ENCODE results near the gene CCNY. TPM values are rescaled to one million over a fixed set of nuclear protein-coding genes. Genes with fewer than 3 reads are reported as not detected.

The CCNY gene
- polyA plus RNA-seq, 1 experiment = 39.0 TPM

DNA sequence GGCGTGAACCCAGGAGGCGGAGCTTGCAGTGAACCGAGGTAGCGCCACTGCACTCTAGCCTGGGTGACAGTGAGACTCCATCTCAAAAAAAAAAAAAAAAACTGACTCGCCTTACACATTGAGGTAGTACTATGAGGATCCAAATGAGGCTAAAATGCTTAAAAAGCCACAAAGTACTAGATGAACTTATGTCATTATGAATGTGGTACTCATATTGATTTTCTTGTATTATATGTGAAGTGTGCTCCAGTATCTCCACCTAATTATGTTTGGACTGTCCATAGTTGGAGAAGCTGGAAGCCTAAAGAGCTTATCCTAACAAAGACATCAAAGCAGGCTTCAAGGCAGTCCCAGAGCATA lies 9.1 kb downstream of the CCNY start:
- H3K4me3 ChIP-seq (ENCODE audit: low read depth, low read length) = no peak overlapping the region
- DNase-seq (ENCODE audit: low read depth) = no peak
- ChIA-PET CTCF (interaction anchor here (0.6 kb wide), 1 partner anchor 94 kb away, joined by 3 read pairs; no protein-coding TSS in a partner anchor), POLR2A (no interaction called here)
- H3K27me3 ChIP-seq (ENCODE audit: control insufficient read depth, insufficient read depth, low read length) = no peaks in the 10 kb centered on the region
- H3K36me3 ChIP-seq (ENCODE audit: control insufficient read depth, insufficient read depth, low read length) = no peaks in the 10 kb centered on the region; the same call in 1 of the 2 replicates
- TF ChIP-seq, protein P1, sequence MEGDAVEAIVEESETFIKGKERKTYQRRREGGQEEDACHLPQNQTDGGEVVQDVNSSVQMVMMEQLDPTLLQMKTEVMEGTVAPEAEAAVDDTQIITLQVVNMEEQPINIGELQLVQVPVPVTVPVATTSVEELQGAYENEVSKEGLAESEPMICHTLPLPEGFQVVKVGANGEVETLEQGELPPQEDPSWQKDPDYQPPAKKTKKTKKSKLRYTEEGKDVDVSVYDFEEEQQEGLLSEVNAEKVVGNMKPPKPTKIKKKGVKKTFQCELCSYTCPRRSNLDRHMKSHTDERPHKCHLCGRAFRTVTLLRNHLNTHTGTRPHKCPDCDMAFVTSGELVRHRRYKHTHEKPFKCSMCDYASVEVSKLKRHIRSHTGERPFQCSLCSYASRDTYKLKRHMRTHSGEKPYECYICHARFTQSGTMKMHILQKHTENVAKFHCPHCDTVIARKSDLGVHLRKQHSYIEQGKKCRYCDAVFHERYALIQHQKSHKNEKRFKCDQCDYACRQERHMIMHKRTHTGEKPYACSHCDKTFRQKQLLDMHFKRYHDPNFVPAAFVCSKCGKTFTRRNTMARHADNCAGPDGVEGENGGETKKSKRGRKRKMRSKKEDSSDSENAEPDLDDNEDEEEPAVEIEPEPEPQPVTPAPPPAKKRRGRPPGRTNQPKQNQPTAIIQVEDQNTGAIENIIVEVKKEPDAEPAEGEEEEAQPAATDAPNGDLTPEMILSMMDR (IDR thresholded peaks at IDR 0.05; ENCODE audit: insufficient read depth, low read depth, low read length) = no peak

DNA sequence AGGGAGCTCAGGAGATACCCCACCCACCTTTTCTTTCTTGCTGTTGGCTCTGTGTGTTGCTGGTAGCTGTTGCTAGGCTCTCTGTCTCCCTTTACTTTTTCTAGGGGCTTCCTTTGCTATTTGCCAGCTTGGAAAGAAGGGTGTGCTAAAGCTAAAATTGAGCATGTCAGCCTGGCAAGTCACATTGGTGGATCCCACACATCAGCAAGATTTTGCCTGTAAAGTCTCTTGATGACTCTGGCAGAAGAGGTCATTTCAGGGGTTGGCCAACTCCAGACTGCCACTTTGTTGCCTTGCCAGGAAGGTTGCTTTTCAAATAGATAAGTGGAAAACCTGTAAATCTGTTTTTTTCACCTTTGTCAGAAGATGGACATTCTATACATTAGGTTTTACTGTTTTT lies 9.9 kb downstream of the CCNY start:
- Histone ChIP-seq H3K36me3 (ENCODE audit: control insufficient read depth, insufficient read depth, low read length) (no peaks in the 10 kb centered on the region; the same call in 1 of the 2 replicates), H3K27me3 (ENCODE audit: control insufficient read depth, insufficient read depth, low read length) (no peaks in the 10 kb centered on the region), H3K4me3 (ENCODE audit: low read depth, low read length) (no peak overlapping the region)
- ChIA-PET CTCF (interaction anchor here (0.6 to 1.4 kb wide), 4 partner anchors 12 to 150 kb away, joined by 3 to 5 read pairs (median 3); no protein-coding TSS in a partner anchor), POLR2A (no interaction called here)
- no peak for DNase-seq (ENCODE audit: low read depth)
- TF ChIP-seq, protein P1 (IDR thresholded peaks at IDR 0.05; ENCODE audit: insufficient read depth, low read depth, low read length) = no peak

DNA sequence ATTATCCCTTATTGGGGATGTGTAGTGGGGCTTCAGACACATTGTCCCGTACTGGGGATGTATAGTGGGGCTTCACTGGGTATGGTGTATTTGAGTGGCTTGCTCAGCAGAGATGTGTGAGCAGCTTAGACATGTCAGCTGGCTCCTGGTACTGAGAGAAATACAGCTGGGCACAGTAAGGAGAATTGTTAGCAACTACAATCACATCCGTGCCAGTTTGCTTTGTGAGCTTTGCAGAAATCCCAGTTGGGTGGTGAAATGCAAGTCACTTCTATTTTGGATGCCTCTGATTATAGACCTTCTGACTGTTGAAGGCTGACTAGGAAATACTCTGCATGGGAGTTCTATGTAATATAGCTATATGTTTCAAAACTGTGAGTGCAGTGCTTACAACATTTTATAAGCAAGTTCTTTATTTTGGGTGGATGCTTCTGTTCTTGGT lies 10.8 kb downstream of the CCNY start:
- ChIA-PET CTCF (interaction anchor here (0.9 to 1.4 kb wide), 3 partner anchors 11 to 151 kb away, joined by 3 to 5 read pairs (median 4); no protein-coding TSS in a partner anchor), POLR2A (no interaction called here)

DNA sequence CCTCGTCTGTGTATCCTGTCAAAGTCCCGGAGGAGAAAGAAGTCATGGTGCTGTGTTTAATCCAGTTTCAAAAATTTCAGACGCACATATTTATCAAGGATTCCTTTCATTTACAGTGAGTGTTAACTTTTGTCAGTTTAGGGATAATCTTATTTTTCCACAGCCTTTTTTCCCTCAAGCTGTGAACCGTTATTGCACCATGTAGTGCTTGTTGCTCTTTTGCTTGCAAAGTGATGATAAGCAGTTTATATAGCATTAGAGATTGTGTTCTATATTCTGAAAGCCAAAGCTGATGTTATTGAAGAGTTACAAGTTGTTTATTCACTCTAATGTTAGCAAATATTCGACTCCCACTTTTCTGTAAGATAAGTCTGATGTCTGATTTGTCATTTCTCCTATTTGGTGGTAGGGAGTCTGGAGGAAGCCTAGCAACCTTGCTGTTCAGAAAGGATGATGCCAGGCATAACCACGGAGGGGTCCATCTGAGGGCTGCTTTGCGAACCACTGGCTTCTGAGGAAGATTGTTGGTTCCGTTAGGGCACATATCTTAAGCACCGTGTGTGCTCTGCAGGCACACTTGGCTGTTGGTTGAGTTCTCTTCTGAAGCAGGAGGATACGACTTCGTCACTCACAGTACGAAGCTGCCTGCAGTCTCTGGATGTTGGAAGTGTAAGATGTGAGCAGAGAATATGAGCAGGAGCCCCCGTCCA lies 11.7 kb downstream of the CCNY start:
- TF ChIP-seq, protein P1 (IDR thresholded peaks at IDR 0.05; ENCODE audit: insufficient read depth, low read depth, low read length) = no peak
- ChIA-PET POLR2A (no interaction called here), CTCF (no interaction called here)

More for the DNA sequence above, 10.8 kb downstream of the CCNY start:
- no peak overlapping the region for H3K4me3 ChIP-seq (ENCODE audit: low read depth, low read length)
- TF ChIP-seq, protein P1 (IDR thresholded peaks at IDR 0.05; ENCODE audit: insufficient read depth, low read depth, low read length) = no peak
- DNase-seq (ENCODE audit: low read depth) = no peak
- H3K36me3 ChIP-seq (ENCODE audit: control insufficient read depth, insufficient read depth, low read length) = no peaks in the 10 kb centered on the region; the same call in 1 of the 2 replicates
- H3K27me3 ChIP-seq (ENCODE audit: control insufficient read depth, insufficient read depth, low read length) = no peaks in the 10 kb centered on the region

DNA sequence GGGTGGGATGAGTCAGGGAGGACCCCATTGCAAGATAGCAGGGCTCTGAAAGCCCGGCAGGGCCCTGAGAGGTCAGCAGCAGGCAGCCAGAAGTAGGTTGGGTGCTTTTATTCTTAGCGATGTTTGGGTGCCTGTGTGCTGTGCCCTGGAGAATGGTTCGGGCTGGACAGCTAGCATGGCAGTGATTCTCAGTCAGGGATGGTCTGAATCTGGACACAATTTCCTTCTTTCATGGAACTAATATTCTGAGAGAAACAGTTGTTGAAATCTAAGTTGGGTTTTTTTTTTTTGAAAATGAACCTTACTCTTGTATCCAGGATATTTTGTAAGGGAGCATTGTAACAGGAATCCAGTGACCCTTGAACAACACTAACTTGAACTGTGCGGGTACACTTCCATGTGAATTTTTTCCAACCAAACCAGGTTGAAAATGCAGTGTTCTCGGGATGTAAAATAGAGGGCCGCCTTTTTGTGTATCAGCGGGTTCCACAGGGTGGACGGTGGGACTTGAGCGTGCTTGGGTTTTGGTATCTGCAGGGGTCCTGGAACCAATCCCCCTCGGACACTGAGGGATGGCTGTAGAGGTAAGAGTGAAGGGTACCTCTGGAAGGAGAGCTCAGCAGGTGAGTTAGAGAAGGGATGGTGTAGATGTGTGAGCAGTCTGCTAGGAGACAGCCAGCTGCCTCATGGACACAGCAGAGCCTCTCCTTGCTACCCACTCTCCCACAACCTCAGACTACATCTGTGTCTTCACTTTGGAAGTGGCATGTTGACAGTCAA lies 12.5 kb downstream of the CCNY start:
- TF ChIP-seq, protein P1 (IDR thresholded peaks at IDR 0.05; ENCODE audit: insufficient read depth, low read depth, low read length) = no peak
- CTCF ChIA-PET = interaction anchor here (1.0 to 1.2 kb wide), 2 partner anchors 10 to 27 kb away, joined by 3 to 5 read pairs; no protein-coding TSS in a partner anchor
- DNase-seq (ENCODE audit: low read depth) = no peak
- Histone ChIP-seq H3K4me3 (ENCODE audit: low read depth, low read length) (no peak overlapping the region), H3K27me3 (ENCODE audit: control insufficient read depth, insufficient read depth, low read length) (no peaks in the 10 kb centered on the region), H3K36me3 (ENCODE audit: control insufficient read depth, insufficient read depth, low read length) (no peaks in the 10 kb centered on the region; the same call in 1 of the 2 replicates)
- POLR2A ChIA-PET = no interaction called here

More for the DNA sequence above, 11.7 kb downstream of the CCNY start:
- Histone ChIP-seq H3K27me3 (ENCODE audit: control insufficient read depth, insufficient read depth, low read length) (no peaks in the 10 kb centered on the region), H3K4me3 (ENCODE audit: low read depth, low read length) (no peak overlapping the region), H3K36me3 (ENCODE audit: control insufficient read depth, insufficient read depth, low read length) (no peaks in the 10 kb centered on the region; the same call in 1 of the 2 replicates)
- no peak for DNase-seq (ENCODE audit: low read depth)

All from BJ (cell line).